ENCODE results near the gene KRTAP5-1.

DNA sequence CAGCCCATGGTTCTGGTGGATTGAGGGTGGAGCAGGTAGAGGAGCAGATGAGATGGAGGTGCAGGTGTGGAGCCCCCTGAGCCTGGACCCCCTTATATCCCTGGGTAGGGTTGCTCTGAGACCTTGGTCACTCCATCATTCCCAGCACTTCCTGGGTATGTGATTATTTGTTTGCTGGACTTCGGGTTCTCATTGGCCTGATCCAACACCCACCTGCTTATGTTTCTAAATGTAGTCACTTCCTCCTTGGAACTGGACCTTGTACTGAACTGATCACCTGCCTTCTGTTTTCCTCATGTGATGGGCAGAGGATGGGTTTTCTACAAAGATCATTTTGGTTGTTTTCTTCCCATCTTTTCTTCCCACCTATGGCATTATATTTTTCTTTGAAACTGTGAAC lies 37.0 kb upstream of the KRTAP5-1 start, which contains the start of gene KRTAP5-4:
- TF ChIP-seq, protein P1, sequence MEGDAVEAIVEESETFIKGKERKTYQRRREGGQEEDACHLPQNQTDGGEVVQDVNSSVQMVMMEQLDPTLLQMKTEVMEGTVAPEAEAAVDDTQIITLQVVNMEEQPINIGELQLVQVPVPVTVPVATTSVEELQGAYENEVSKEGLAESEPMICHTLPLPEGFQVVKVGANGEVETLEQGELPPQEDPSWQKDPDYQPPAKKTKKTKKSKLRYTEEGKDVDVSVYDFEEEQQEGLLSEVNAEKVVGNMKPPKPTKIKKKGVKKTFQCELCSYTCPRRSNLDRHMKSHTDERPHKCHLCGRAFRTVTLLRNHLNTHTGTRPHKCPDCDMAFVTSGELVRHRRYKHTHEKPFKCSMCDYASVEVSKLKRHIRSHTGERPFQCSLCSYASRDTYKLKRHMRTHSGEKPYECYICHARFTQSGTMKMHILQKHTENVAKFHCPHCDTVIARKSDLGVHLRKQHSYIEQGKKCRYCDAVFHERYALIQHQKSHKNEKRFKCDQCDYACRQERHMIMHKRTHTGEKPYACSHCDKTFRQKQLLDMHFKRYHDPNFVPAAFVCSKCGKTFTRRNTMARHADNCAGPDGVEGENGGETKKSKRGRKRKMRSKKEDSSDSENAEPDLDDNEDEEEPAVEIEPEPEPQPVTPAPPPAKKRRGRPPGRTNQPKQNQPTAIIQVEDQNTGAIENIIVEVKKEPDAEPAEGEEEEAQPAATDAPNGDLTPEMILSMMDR (IDR thresholded peaks at IDR 0.05) = no peak
- TF ChIP-seq POLR2A (IDR thresholded peaks at IDR 0.05) (no peak), EP300 (IDR thresholded peaks at IDR 0.05) (no peak), POLR2AphosphoS5 (IDR thresholded peaks at IDR 0.05) (no peak)

All from stomach (tissue), 4 donors.